SW480 (cell line): Measurements from ENCODE around the gene TNRC6A.
A peak's percentile ranks its signal among the peaks of the same experiment; 100 is the strongest.
"Not testable (repeated sequence)": the region's sequence is repeated elsewhere in the genome, so short reads cannot be mapped to it uniquely, and the experiment has no call there.

Experiments used
- DNase-seq: peaks from one replicate; pipeline ENCODE4 v3.0.0-alpha.2; 2016; ENCODE audit warnings: low spot score

The TNRC6A gene

GRCh38 chr16:24815021-24815420 lies 85.6 kb downstream of the TNRC6A start:
- no peak for DNase-seq

GRCh38 chr16:24816688-24817087 lies 87.2 kb downstream of the TNRC6A start:
- no peak for DNase-seq

- DNase-seq = no peak
These were observed 90.1 kb downstream of the TNRC6A start for GRCh38 chr16:24819462-24820040.

- no peak for DNase-seq
These were observed 91.1 kb downstream of the TNRC6A start for GRCh38 chr16:24820522-24820921.

- DNase-seq = no peak
These were observed 91.7 kb downstream of the TNRC6A start for GRCh38 chr16:24821129-24821528.

GRCh38 chr16:24822542-24822941 lies 93.1 kb downstream of the TNRC6A start:
- DNase-seq = no peak

GRCh38 chr16:24822974-24823373 lies 93.5 kb downstream of the TNRC6A start:
- no peak for DNase-seq

- DNase-seq = no peak
These were observed 96.2 kb downstream of the TNRC6A start for GRCh38 chr16:24825696-24826095.

GRCh38 chr16:24826096-24826690 lies 96.7 kb downstream of the TNRC6A start:
- DNase-seq = no peak

GRCh38 chr16:24826817-24827566 lies 97.5 kb downstream of the TNRC6A start:
- no peak for DNase-seq

GRCh38 chr16:24829153-24829552 lies 99.7 kb downstream of the TNRC6A start:
- no peak for DNase-seq

- no peak for DNase-seq
These were observed 103.9 kb downstream of the TNRC6A start for GRCh38 chr16:24833352-24833751.

GRCh38 chr16:24834459-24835335 lies 105.2 kb downstream of the TNRC6A start:
- peak; percentile 42 for DNase-seq

GRCh38 chr16:24836836-24837235 lies 107.4 kb downstream of the TNRC6A start:
- DNase-seq = no peak

- no peak for DNase-seq
These were observed 108.5 kb downstream of the TNRC6A start for GRCh38 chr16:24837969-24838368.

GRCh38 chr16:24838554-24839266 lies 109.3 kb downstream of the TNRC6A start:
- DNase-seq = no peak

GRCh38 chr16:24839347-24839972 lies 110.0 kb downstream of the TNRC6A start:
- DNase-seq = no peak

GRCh38 chr16:24841291-24841690 lies 111.8 kb downstream of the TNRC6A start:
- DNase-seq = no peak

GRCh38 chr16:24844101-24845030 lies 114.9 kb downstream of the TNRC6A start:
- peak; percentile 46 for DNase-seq

- not testable (repeated sequence) for DNase-seq
These were observed 115.5 kb downstream of the TNRC6A start for GRCh38 chr16:24845031-24845365.
